HepG2 (cell line): ENCODE measurements around the gene ODC1. TPM values are rescaled to one million over a fixed set of nuclear protein-coding genes. Genes with fewer than 3 reads are reported as not detected.

ENCODE experiments used
- ASH2L ChIP-seq: fragments of 300-600, 200-600 bp; sonication (generic); IDR thresholded peaks from 2 replicates; pipeline ENCODE4 v1.7.0; 2017; ENCODE audit warnings: low read depth, mild to moderate bottlenecking, moderate library complexity, mixed read lengths, low read length; ENCODE audit not compliant: insufficient read length
- GPN1 ChIP-seq: sonication (generic); formaldehyde crosslinking; IDR thresholded peaks from 2 replicates; pipeline ENCODE4 v1.5.1; 2020; ENCODE audit warnings: missing genetic modification reagents, borderline replicate concordance
- GZF1 ChIP-seq: sonication (generic); formaldehyde crosslinking; IDR thresholded peaks from 2 replicates; pipeline ENCODE4 v1.5.1; 2020; ENCODE audit warnings: mild to moderate bottlenecking, missing genetic modification reagents
- HDAC2 ChIP-seq: sonication (generic); formaldehyde crosslinking; IDR thresholded peaks from 2 replicates; pipeline ENCODE4 v1.4.0; 2020; ENCODE audit warnings: missing genetic modification reagents
- KLF12 ChIP-seq: sonication (generic); formaldehyde crosslinking; IDR thresholded peaks from 2 replicates; pipeline ENCODE4 v1.4.0; 2020; ENCODE audit warnings: missing genetic modification reagents, borderline replicate concordance
- MAZ ChIP-seq, 2 experiments: sonication (generic) in 1 of 2; formaldehyde crosslinking in 1 of 2; IDR thresholded peaks; 2 replicates each; pipeline versions ENCODE4 v1.5.0 to v1.6.1; 2012 to 2020; ENCODE audit warnings: low read depth in 2 of 2, mild to moderate bottlenecking in 2 of 2, borderline replicate concordance in 1 of 2, improper control_type of control experiment in 1 of 2, low read length in 1 of 2, missing genetic modification reagents in 1 of 2, moderate library complexity in 1 of 2
- RCOR2 ChIP-seq: IDR thresholded peaks from 2 replicates; pipeline ENCODE4 v1.6.1; 2016; ENCODE audit warnings: missing biosample characterization, missing genetic modification reagents
- SNRNP70 ChIP-seq: fragments of 200-400 bp; formaldehyde crosslinking; IDR thresholded peaks from 2 replicates; pipeline ENCODE4 v1.6.1; 2017; ENCODE audit warnings: mild to moderate bottlenecking, low read depth, low read length, moderate library complexity
- ZBTB44 ChIP-seq: sonication (generic); formaldehyde crosslinking; IDR thresholded peaks from 2 replicates; pipeline ENCODE4 v1.4.0; 2020; ENCODE audit warnings: missing genetic modification reagents
- ZC3H4 ChIP-seq: sonication (generic); formaldehyde crosslinking; IDR thresholded peaks from 2 replicates; pipeline ENCODE4 v1.4.0; 2020; ENCODE audit warnings: missing genetic modification reagents, borderline replicate concordance
- ZFP36L2 ChIP-seq: sonication (generic); formaldehyde crosslinking; IDR thresholded peaks from 2 replicates; pipeline ENCODE4 v1.4.0; 2020; ENCODE audit warnings: missing genetic modification reagents
- ZNF232 ChIP-seq: sonication (generic); formaldehyde crosslinking; IDR thresholded peaks from 2 replicates; pipeline ENCODE4 v1.4.0; 2020; ENCODE audit warnings: missing genetic modification reagents, borderline replicate concordance
- ZNF292 ChIP-seq: sonication (generic); formaldehyde crosslinking; IDR thresholded peaks from 2 replicates; pipeline ENCODE4 v1.8.1; 2022; ENCODE audit warnings: mild to moderate bottlenecking, low read depth, missing genetic modification reagents, borderline replicate concordance
- ZNF775 ChIP-seq: sonication (generic); formaldehyde crosslinking; IDR thresholded peaks from 2 replicates; pipeline ENCODE4 v1.4.0; 2020; ENCODE audit warnings: missing genetic modification reagents, mild to moderate bottlenecking, moderate library complexity, borderline replicate concordance
- polyA plus RNA-seq, 8 experiments: library from polyadenylated mRNA; depleted of rRNA in 3 of 8; stranded (reverse) in 7 of 8; unstranded in 1 of 8; fragments of >200 nt; fragmentation: Illumina TruSeq in 4 of 8; extraction: Trizol in 4 of 8; gene quantifications; 2 replicates each; pipeline versions ENCODE4 v1.2.1 to v1.2.3, GENCODE V29; 2011 to 2016; ENCODE audit warnings: low read depth in 4 of 8, missing spikeins in 1 of 8, mixed read lengths in 1 of 8; ENCODE audit not compliant: insufficient read depth in 1 of 8
- total RNA-seq, 5 experiments: library from RNA; depleted of rRNA; stranded (reverse); fragments of >200 nt; fragmentation: Illumina TruSeq; extraction: Trizol; gene quantifications; 2 replicates each; pipeline ENCODE4 v1.2.3, GENCODE V29; 2016; ENCODE audit warnings: low read depth in 1 of 5
- TF ChIP-seq, protein P1 (sequence below): sonication (generic); formaldehyde crosslinking; IDR thresholded peaks from 2 replicates; pipeline ENCODE4 v1.4.0; 2020; ENCODE audit warnings: missing genetic modification reagents
- TF ChIP-seq, protein P2 (sequence below): sonication (generic); formaldehyde crosslinking; IDR thresholded peaks from 2 replicates; pipeline ENCODE4 v1.4.0; 2020; ENCODE audit warnings: mild to moderate bottlenecking, low read depth, missing genetic modification reagents

Gene ODC1
- total and polyA plus RNA-seq, 2 of the 13 experiments (the other 11 are each of a cell fraction or from before 2014, with no cell fraction given), result 142 to 371 TPM

GRCh38 chr2:10448576-10449485 is 704 bp upstream of the ODC1 start (continued):
- peak; percentile 89; the same call in 1 of the 2 replicates for TF ChIP-seq ZC3H4
- TF ChIP-seq KLF12 (CRISPR knock-in tag), result peak; percentile 94
- no peak for TF ChIP-seq SNRNP70
- peak; percentile 41 for TF ChIP-seq ASH2L
- peak; percentile 98 for TF ChIP-seq GPN1 (CRISPR knock-in tag)
- peak; percentile 87 for TF ChIP-seq HDAC2 (CRISPR knock-in tag)
- peak; percentile 95 for TF ChIP-seq GZF1 (CRISPR knock-in tag)
- TF ChIP-seq MAZ (IDR thresholded peaks at IDR 0.05; ENCODE audit: borderline replicate concordance, low read depth, low read length), result peak; percentile 76
- peak; percentile 98 for TF ChIP-seq MAZ (CRISPR knock-in tag; IDR thresholded peaks at IDR 0.05; ENCODE audit: low read depth)
- 0 out of 2 replicates have a peak, but pooled peaks have one; percentile 70 for TF ChIP-seq ZNF775 (CRISPR knock-in tag)
- peak; percentile 90; the same call in 1 of the 2 replicates for TF ChIP-seq ZFP36L2 (CRISPR knock-in tag)
- peak; percentile 97 for TF ChIP-seq ZBTB44 (CRISPR knock-in tag)
- no peak for TF ChIP-seq RCOR2 (CRISPR knock-in tag)
- TF ChIP-seq, protein P1, sequence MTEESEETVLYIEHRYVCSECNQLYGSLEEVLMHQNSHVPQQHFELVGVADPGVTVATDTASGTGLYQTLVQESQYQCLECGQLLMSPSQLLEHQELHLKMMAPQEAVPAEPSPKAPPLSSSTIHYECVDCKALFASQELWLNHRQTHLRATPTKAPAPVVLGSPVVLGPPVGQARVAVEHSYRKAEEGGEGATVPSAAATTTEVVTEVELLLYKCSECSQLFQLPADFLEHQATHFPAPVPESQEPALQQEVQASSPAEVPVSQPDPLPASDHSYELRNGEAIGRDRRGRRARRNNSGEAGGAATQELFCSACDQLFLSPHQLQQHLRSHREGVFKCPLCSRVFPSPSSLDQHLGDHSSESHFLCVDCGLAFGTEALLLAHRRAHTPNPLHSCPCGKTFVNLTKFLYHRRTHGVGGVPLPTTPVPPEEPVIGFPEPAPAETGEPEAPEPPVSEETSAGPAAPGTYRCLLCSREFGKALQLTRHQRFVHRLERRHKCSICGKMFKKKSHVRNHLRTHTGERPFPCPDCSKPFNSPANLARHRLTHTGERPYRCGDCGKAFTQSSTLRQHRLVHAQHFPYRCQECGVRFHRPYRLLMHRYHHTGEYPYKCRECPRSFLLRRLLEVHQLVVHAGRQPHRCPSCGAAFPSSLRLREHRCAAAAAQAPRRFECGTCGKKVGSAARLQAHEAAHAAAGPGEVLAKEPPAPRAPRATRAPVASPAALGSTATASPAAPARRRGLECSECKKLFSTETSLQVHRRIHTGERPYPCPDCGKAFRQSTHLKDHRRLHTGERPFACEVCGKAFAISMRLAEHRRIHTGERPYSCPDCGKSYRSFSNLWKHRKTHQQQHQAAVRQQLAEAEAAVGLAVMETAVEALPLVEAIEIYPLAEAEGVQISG, result peak; percentile 94
- peak; percentile 84; the same call in 1 of the 2 replicates for TF ChIP-seq ZNF292 (CRISPR knock-in tag)
- TF ChIP-seq ZNF232 (CRISPR knock-in tag), result peak; percentile 99
- TF ChIP-seq, protein P2, sequence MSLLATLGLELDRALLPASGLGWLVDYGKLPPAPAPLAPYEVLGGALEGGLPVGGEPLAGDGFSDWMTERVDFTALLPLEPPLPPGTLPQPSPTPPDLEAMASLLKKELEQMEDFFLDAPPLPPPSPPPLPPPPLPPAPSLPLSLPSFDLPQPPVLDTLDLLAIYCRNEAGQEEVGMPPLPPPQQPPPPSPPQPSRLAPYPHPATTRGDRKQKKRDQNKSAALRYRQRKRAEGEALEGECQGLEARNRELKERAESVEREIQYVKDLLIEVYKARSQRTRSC (CRISPR knock-in tag), result peak; percentile 99
